ENCODE data around the gene MMRN2.
"Not testable (repeated sequence)": the region's sequence is repeated elsewhere in the genome, so short reads cannot be mapped to it uniquely, and the experiment has no call there.

Gene MMRN2

DNA sequence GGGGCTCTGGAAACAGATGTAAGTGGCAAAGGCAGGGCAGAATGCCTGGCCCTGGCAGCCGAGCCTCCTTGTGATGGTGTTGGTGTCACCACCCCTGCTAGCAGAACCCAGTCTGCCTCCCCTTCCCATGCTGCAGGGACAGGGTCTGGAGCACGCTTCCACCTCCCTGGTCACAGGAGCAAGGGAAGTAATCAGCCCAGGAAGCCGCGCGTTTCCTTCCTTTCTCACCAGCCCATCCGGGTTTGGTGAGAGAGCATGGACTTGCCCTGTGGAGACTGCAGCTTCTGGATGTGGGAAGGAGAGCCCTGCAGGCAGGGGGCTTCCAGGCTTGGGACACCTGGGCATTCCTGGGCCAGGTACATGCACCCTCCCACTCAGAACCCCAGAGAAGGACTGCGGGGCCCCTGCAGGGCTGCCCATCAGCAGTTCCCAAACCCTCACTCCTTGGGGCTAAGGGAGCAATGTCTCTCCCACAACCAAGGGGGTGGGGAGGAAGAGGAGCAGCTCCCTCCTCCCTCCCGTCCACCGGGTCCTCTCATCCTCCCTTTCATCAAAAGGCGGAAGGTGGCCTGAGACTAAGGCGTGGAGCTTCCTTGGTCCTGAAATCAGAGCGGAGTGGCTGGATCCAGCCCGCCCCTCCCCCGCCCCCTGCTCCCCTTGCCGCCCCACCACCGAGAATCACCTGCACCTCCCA is 1.8 kb downstream of the MMRN2 start:
- ATAC-seq: no peak
- TF ChIP-seq CSDC2 (CRISPR knock-in tag; IDR thresholded peaks at IDR 0.05): no peak
- TF ChIP-seq ISL1 (CRISPR knock-in tag; IDR thresholded peaks at IDR 0.05): no peak
- no peak for TF ChIP-seq TOX (CRISPR knock-in tag; IDR thresholded peaks at IDR 0.05; ENCODE audit: borderline replicate concordance)
- TF ChIP-seq PPARA (CRISPR knock-in tag; IDR thresholded peaks at IDR 0.05; ENCODE audit: borderline replicate concordance): no peak
- TF ChIP-seq ESRRG (CRISPR knock-in tag; IDR thresholded peaks at IDR 0.05): no peak
- TF ChIP-seq, protein P1, sequence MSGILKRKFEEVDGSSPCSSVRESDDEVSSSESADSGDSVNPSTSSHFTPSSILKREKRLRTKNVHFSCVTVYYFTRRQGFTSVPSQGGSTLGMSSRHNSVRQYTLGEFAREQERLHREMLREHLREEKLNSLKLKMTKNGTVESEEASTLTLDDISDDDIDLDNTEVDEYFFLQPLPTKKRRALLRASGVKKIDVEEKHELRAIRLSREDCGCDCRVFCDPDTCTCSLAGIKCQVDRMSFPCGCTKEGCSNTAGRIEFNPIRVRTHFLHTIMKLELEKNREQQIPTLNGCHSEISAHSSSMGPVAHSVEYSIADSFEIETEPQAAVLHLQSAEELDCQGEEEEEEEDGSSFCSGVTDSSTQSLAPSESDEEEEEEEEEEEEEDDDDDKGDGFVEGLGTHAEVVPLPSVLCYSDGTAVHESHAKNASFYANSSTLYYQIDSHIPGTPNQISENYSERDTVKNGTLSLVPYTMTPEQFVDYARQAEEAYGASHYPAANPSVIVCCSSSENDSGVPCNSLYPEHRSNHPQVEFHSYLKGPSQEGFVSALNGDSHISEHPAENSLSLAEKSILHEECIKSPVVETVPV (CRISPR knock-in tag; IDR thresholded peaks at IDR 0.05): no peak
- TF ChIP-seq OSR1 (CRISPR knock-in tag; IDR thresholded peaks at IDR 0.05): no peak
- no peak for TF ChIP-seq GLIS3 (CRISPR knock-in tag; IDR thresholded peaks at IDR 0.05)
- TF ChIP-seq ZFP3 (CRISPR knock-in tag; IDR thresholded peaks at IDR 0.05): no peak
- TF ChIP-seq TCF4 (CRISPR knock-in tag; IDR thresholded peaks at IDR 0.05; ENCODE audit: borderline replicate concordance): no peak
- TF ChIP-seq ZNF565 (CRISPR knock-in tag; conservative IDR thresholded peaks at IDR 0.05; ENCODE audit: low read depth): no peak
- TF ChIP-seq, protein P2, sequence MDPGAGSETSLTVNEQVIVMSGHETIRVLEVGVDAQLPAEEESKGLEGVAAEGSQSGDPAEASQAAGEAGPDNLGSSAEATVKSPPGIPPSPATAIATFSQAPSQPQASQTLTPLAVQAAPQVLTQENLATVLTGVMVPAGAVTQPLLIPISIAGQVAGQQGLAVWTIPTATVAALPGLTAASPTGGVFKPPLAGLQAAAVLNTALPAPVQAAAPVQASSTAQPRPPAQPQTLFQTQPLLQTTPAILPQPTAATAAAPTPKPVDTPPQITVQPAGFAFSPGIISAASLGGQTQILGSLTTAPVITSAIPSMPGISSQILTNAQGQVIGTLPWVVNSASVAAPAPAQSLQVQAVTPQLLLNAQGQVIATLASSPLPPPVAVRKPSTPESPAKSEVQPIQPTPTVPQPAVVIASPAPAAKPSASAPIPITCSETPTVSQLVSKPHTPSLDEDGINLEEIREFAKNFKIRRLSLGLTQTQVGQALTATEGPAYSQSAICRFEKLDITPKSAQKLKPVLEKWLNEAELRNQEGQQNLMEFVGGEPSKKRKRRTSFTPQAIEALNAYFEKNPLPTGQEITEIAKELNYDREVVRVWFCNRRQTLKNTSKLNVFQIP (CRISPR knock-in tag; IDR thresholded peaks at IDR 0.05; ENCODE audit: borderline replicate concordance, low read depth): no peak

DNA sequence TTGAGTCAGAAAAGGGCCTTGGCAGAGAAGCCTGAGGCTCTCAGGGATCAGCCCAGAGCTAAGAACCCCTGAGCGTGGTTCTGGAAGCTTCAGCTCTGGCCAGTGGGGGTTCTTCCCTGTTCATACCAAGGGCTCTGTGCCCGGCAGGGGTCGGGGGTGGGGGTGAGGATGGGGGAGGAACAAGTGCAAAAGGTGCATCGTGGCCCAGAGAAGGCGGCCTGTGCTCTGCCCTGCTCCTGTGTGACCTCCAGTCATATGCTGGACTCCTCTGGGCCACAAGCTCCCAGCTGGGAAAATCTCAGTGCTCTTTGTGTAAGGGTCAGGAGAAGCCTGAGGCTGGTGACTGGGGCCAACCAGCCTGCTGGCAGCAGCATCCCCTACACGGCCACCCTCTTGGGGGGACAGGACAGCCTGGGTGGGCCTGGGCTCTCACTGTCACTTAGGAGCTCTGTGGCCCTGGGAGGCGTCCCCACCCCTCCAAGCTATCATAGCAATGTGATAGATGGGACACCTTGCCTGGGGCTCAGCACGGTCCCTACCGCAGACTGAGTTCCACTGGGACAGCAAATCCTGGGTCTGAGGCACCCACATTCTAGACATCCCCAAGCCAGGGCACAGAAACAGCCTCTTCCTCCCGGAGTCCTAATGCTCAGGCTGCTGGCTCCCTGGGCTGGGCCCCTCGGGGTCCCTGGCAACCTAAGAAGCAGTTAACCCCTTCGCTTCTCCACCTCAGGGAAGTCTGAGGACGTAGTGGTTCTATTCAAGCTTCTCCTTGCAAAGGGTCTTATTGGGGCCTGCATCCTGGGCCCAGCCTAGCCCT is 2.5 kb downstream of the MMRN2 start:
- ATAC-seq: no peak
- TF ChIP-seq ZNF565 (CRISPR knock-in tag; conservative IDR thresholded peaks at IDR 0.05; ENCODE audit: low read depth) (no peak), ESRRG (CRISPR knock-in tag; IDR thresholded peaks at IDR 0.05) (no peak), ZC3H10 (CRISPR knock-in tag; IDR thresholded peaks at IDR 0.05) (no peak), ZNF70 (CRISPR knock-in tag; IDR thresholded peaks at IDR 0.05) (no peak), GLIS3 (CRISPR knock-in tag; IDR thresholded peaks at IDR 0.05) (no peak)

DNA sequence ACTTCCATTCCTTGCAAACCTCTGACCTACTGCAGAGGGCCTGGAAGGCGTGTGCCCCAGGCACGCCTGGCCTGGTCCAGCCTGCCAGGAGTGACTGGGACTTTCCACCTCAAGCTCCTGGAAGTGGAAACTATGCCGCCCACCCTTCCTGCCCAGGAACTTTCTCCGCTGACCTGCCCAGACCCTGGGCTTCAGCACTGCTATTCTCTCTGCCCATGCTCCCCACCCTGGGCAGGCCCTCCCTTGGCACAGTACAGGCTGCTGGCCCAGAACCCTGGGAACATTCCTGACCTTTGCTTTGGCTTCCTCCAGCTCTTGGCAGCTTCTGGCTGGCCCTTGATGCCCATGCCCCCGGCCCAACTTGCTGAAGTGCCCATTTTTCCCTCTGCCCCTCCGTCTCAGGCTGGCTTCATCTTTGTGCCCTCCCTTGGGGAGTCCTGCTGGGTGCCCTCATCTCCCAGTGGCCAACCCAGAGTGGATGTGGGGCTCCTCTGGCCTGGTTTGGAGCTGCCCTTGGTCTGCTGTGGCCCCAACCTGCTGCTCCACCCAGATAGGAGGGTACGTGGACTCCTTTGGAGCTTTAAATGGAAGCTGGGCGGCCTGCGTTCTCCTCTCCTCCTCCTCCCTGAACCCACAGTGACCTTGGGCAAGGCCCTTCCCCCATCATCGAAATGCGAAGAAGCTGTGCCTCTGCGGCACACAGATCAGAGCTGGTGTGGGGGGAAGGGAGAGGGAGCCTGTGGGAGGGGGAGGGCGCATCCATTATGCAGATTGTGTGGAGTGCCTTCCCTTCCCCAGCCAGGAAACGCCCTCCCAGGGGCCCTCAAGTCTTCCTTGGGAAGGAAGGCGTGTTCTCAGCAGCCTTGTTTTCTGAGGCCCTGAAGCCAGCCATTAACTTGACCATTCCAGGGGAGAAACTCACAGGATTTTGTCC is 3.4 kb downstream of the MMRN2 start:
- TF ChIP-seq ZFP3 (CRISPR knock-in tag; IDR thresholded peaks at IDR 0.05) (no peak), ZNF70 (CRISPR knock-in tag; IDR thresholded peaks at IDR 0.05) (no peak), OSR1 (CRISPR knock-in tag; IDR thresholded peaks at IDR 0.05) (no peak), ZNF565 (CRISPR knock-in tag; conservative IDR thresholded peaks at IDR 0.05; ENCODE audit: low read depth) (no peak), GLIS3 (CRISPR knock-in tag; IDR thresholded peaks at IDR 0.05) (no peak), ARNTL (CRISPR knock-in tag; IDR thresholded peaks at IDR 0.05; ENCODE audit: borderline replicate concordance, low read depth) (no peak), ZFP30 (CRISPR knock-in tag; IDR thresholded peaks at IDR 0.05) (no peak), SNAI2 (CRISPR knock-in tag; IDR thresholded peaks at IDR 0.05) (no peak), ZC3H10 (CRISPR knock-in tag; IDR thresholded peaks at IDR 0.05) (no peak)
- ATAC-seq: no peak

DNA sequence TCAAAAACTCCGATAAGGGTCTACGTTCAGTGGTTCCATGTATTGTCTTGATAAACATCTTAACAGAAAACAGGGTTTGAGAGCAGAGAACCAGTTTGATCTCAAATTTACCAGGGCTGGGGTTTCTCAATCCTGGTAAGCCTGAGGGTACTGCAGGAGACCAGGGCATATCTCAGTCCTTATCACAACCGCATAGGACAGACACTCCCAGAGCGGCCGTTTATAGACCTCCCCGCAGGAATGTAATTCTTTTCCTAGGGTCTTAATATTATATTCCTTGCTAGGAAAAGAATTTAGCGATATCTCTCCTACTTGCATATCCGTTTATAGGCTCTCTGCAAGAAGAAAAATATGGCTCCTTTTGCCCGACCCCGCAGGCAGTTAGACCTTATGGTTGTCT is 4.7 kb downstream of the MMRN2 start:
- not testable (repeated sequence) for ATAC-seq

DNA sequence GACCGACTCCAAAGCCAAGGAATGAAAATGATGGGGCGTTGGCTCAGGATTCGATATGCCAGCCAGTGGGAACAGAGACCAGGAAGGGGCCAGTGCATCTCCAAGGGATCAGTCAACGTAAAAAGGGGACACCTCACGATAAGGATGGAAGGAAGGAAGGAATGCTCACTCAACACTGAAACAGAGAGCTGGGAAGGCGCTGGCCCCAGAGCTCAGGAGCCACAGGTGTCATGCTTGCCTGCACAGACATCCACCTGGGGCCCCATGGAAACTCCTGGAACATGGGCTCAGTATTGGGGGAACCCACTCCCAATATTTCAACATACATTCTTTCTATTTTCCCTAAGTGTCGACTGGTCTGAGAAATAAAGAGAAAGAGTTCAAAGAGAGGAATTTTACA is 5.3 kb downstream of the MMRN2 start:
- ATAC-seq: no peak
- TF ChIP-seq ZFP30 (CRISPR knock-in tag; IDR thresholded peaks at IDR 0.05): no peak
- no peak for TF ChIP-seq OSR1 (CRISPR knock-in tag; IDR thresholded peaks at IDR 0.05)
- no peak for TF ChIP-seq PPARA (CRISPR knock-in tag; IDR thresholded peaks at IDR 0.05; ENCODE audit: borderline replicate concordance)
- TF ChIP-seq RARB (CRISPR knock-in tag; IDR thresholded peaks at IDR 0.05): no peak
- TF ChIP-seq, protein P1 (CRISPR knock-in tag; IDR thresholded peaks at IDR 0.05): no peak
- no peak for TF ChIP-seq ARNTL (CRISPR knock-in tag; IDR thresholded peaks at IDR 0.05; ENCODE audit: borderline replicate concordance, low read depth)
- TF ChIP-seq ZFP3 (CRISPR knock-in tag; IDR thresholded peaks at IDR 0.05): no peak
- TF ChIP-seq, protein P3, sequence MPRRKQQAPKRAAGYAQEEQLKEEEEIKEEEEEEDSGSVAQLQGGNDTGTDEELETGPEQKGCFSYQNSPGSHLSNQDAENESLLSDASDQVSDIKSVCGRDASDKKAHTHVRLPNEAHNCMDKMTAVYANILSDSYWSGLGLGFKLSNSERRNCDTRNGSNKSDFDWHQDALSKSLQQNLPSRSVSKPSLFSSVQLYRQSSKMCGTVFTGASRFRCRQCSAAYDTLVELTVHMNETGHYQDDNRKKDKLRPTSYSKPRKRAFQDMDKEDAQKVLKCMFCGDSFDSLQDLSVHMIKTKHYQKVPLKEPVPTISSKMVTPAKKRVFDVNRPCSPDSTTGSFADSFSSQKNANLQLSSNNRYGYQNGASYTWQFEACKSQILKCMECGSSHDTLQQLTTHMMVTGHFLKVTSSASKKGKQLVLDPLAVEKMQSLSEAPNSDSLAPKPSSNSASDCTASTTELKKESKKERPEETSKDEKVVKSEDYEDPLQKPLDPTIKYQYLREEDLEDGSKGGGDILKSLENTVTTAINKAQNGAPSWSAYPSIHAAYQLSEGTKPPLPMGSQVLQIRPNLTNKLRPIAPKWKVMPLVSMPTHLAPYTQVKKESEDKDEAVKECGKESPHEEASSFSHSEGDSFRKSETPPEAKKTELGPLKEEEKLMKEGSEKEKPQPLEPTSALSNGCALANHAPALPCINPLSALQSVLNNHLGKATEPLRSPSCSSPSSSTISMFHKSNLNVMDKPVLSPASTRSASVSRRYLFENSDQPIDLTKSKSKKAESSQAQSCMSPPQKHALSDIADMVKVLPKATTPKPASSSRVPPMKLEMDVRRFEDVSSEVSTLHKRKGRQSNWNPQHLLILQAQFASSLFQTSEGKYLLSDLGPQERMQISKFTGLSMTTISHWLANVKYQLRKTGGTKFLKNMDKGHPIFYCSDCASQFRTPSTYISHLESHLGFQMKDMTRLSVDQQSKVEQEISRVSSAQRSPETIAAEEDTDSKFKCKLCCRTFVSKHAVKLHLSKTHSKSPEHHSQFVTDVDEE (CRISPR knock-in tag; IDR thresholded peaks at IDR 0.05): no peak
- TF ChIP-seq, protein P4, sequence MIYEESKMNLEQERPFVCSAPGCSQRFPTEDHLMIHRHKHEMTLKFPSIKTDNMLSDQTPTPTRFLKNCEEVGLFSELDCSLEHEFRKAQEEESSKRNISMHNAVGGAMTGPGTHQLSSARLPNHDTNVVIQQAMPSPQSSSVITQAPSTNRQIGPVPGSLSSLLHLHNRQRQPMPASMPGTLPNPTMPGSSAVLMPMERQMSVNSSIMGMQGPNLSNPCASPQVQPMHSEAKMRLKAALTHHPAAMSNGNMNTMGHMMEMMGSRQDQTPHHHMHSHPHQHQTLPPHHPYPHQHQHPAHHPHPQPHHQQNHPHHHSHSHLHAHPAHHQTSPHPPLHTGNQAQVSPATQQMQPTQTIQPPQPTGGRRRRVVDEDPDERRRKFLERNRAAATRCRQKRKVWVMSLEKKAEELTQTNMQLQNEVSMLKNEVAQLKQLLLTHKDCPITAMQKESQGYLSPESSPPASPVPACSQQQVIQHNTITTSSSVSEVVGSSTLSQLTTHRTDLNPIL (CRISPR knock-in tag; IDR thresholded peaks at IDR 0.05; ENCODE audit: low read depth): no peak
- TF ChIP-seq CSDC2 (CRISPR knock-in tag; IDR thresholded peaks at IDR 0.05): no peak
- no peak for TF ChIP-seq ZNF8 (CRISPR knock-in tag; IDR thresholded peaks at IDR 0.05)
- no peak for TF ChIP-seq ZNF70 (CRISPR knock-in tag; IDR thresholded peaks at IDR 0.05)
- no peak for TF ChIP-seq ZNF565 (CRISPR knock-in tag; conservative IDR thresholded peaks at IDR 0.05; ENCODE audit: low read depth)
- no peak for TF ChIP-seq TOX (CRISPR knock-in tag; IDR thresholded peaks at IDR 0.05; ENCODE audit: borderline replicate concordance)
- no peak for TF ChIP-seq SNAI2 (CRISPR knock-in tag; IDR thresholded peaks at IDR 0.05)
- no peak for TF ChIP-seq ZC3H10 (CRISPR knock-in tag; IDR thresholded peaks at IDR 0.05)
- TF ChIP-seq ISL1 (CRISPR knock-in tag; IDR thresholded peaks at IDR 0.05): no peak

Data from SK-N-SH treated with all-trans-retinoic acid at 6 μM for 48 hours (cell line).